Mesendoderm (in vitro differentiated cells): ENCODE results near the gene ZBTB34.
A peak's percentile ranks its signal among the peaks of the same experiment; 100 is the strongest.

Source experiments
- DNase-seq: peaks from one replicate; pipeline ENCODE4 v3.0.0; 2013
- H2AK5ac ChIP-seq: 2 replicates; pipeline ENCODE4 v1.6.1; 2013; ENCODE audit warnings: low read length, inconsistent platforms
- H2BK120ac ChIP-seq: 2 replicates; pipeline ENCODE4 v1.6.1; 2013; ENCODE audit warnings: low read depth, mild to moderate bottlenecking, low read length, moderate library complexity, mixed read lengths
- H2BK15ac ChIP-seq: replicated peaks from 2 replicates; pipeline ENCODE4 v1.6.1; 2013; ENCODE audit warnings: low read depth, mild to moderate bottlenecking, moderate library complexity
- H2BK5ac ChIP-seq: 2 replicates; pipeline ENCODE4 v1.6.1; 2013; ENCODE audit warnings: low read length, inconsistent platforms
- H3K18ac ChIP-seq: 2 replicates; pipeline ENCODE4 v1.6.1; 2013; ENCODE audit warnings: mild to moderate bottlenecking, low read length, mixed read lengths
- H3K23ac ChIP-seq: one replicate; pipeline ENCODE4 v1.6.1; 2013; ENCODE audit warnings: low read length
- H3K27ac ChIP-seq: 2 replicates; pipeline ENCODE4 v1.5.1; 2013; ENCODE audit warnings: low read depth, mild to moderate bottlenecking, inconsistent platforms, low read length, moderate library complexity
- H3K27me3 ChIP-seq: 2 replicates; pipeline ENCODE4 v1.6.1; 2013; ENCODE audit warnings: low read length, control low read depth, mild to moderate bottlenecking, inconsistent platforms; ENCODE audit not compliant: insufficient read depth, poor library complexity
- H3K36me3 ChIP-seq: 2 replicates; pipeline ENCODE4 v1.6.1; 2013; ENCODE audit warnings: low read length, inconsistent platforms; ENCODE audit not compliant: control insufficient read depth, insufficient read depth
- H3K4ac ChIP-seq: one replicate; pipeline ENCODE4 v1.6.1; 2013; ENCODE audit warnings: low read depth, mild to moderate bottlenecking, low read length, moderate library complexity
- H3K4me1 ChIP-seq: 2 replicates; pipeline ENCODE4 v1.6.1; 2013; ENCODE audit warnings: low read depth, low read length, inconsistent platforms; ENCODE audit not compliant: control insufficient read depth
- H3K4me2 ChIP-seq: 2 replicates; pipeline ENCODE4 v1.6.1; 2013; ENCODE audit warnings: low read length
- H3K4me3 ChIP-seq: 2 replicates; pipeline ENCODE4 v1.5.1; 2013; ENCODE audit warnings: mild to moderate bottlenecking, low read length
- H3K56ac ChIP-seq: one replicate; pipeline ENCODE4 v1.6.1; 2013; ENCODE audit warnings: low read length
- H3K79me1 ChIP-seq: 2 replicates; pipeline ENCODE4 v1.6.1; 2013; ENCODE audit warnings: low read length, inconsistent platforms
- H3K79me2 ChIP-seq: 2 replicates; pipeline ENCODE4 v1.6.1; 2013; ENCODE audit warnings: mild to moderate bottlenecking, low read length; ENCODE audit not compliant: control insufficient read depth, insufficient read depth
- H3K9ac ChIP-seq: 2 replicates; pipeline ENCODE4 v1.6.1; 2013; ENCODE audit warnings: low read length, inconsistent platforms
- H4K5ac ChIP-seq: one replicate; pipeline ENCODE4 v1.6.1; 2013; ENCODE audit warnings: low read length
- H4K8ac ChIP-seq: one replicate; pipeline ENCODE4 v1.6.1; 2013; ENCODE audit warnings: low read depth, mild to moderate bottlenecking, control low read depth, low read length, moderate library complexity
- WGBS: extraction: QIAGEN DNeasy Blood & Tissue Kit; methylation state at CpG from one replicate; pipeline ENCODE4 v1.1.7; 2013; ENCODE audit warnings: low lambda C conversion rate, missing lambda C conversion rate; ENCODE audit not compliant: insufficient coverage; ENCODE audit errors: extremely low coverage; 5-methylcytosine and 5-hydroxymethylcytosine counted together

The ZBTB34 gene

GRCh38 chr9:126915281-126915816 lies 54.9 kb downstream of the ZBTB34 start:
- Histone ChIP-seq H3K9ac (peak overlapping the region; percentile 34), H2AK5ac (no peak overlapping the region), H3K4ac (no peak overlapping the region), H3K79me2 (no peaks in the 10 kb centered on the region), H3K23ac (no peak overlapping the region), H4K5ac (no peak overlapping the region), H2BK5ac (no peak overlapping the region), H3K4me1 (no peaks in the 10 kb centered on the region), H2BK15ac (no peak overlapping the region), H3K18ac (no peak overlapping the region), H3K36me3 (no peaks in the 10 kb centered on the region), H3K4me3 (peak overlapping the region; percentile 16), H3K27ac (no peak overlapping the region), H3K56ac (no peak overlapping the region), H4K8ac (no peak overlapping the region), H3K4me2 (peak overlapping the region; percentile 42), H3K27me3 (no peaks in the 10 kb centered on the region), H2BK120ac (no peak overlapping the region), H3K79me1 (no peaks in the 10 kb centered on the region)
- DNase-seq: peak; percentile 53
- WGBS: no CpG with 5 or more reads among the region's 43 CpGs

- Histone ChIP-seq H3K27ac (no peak overlapping the region), H3K4me2 (peak overlapping the region; percentile 42), H2BK5ac (no peak overlapping the region), H3K23ac (no peak overlapping the region), H4K5ac (no peak overlapping the region), H3K27me3 (no peaks in the 10 kb centered on the region), H2AK5ac (no peak overlapping the region), H2BK120ac (no peak overlapping the region), H3K56ac (no peak overlapping the region), H3K4me3 (no peak overlapping the region), H2BK15ac (no peak overlapping the region), H3K18ac (no peak overlapping the region), H3K79me2 (no peaks in the 10 kb centered on the region), H3K4ac (no peak overlapping the region), H3K9ac (no peak overlapping the region), H3K36me3 (no peaks in the 10 kb centered on the region), H3K79me1 (no peaks in the 10 kb centered on the region), H3K4me1 (no peaks in the 10 kb centered on the region), H4K8ac (no peak overlapping the region)
- no peak for DNase-seq
- WGBS: no CpG with 5 or more reads among the region's 15 CpGs
Measured at GRCh38 chr9:126915846-126916543, 55.6 kb downstream of the ZBTB34 start.

DNA sequence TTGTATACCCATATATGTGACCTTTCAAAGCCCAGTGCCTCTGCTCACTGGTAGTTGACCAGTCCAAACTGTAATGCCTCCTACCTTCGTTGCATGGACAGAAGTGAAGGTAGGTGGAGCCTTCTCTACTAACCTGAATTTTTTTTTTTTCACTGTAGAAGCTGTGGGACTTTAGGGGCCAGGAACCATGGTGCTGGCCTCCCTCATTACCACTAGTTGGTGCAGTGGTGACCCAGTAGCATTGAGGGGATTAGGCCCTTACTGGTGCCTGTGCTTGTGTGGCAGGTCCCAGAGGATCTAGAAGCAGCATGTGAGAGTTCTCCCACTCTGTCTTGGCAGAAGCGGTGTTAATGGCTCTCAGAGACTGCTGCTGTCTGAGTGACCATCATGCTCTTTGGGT lies 56.5 kb downstream of the ZBTB34 start:
- Histone ChIP-seq H4K5ac (no peak overlapping the region), H3K4ac (no peak overlapping the region), H3K9ac (no peak overlapping the region), H3K4me2 (no peak overlapping the region), H3K18ac (no peak overlapping the region), H3K4me3 (no peak overlapping the region), H4K8ac (no peak overlapping the region), H3K79me1 (no peaks in the 10 kb centered on the region), H3K27me3 (no peaks in the 10 kb centered on the region), H3K23ac (no peak overlapping the region), H3K79me2 (no peaks in the 10 kb centered on the region), H3K27ac (no peak overlapping the region), H2AK5ac (no peak overlapping the region), H2BK120ac (no peak overlapping the region), H3K56ac (no peak overlapping the region), H2BK5ac (no peak overlapping the region), H3K4me1 (no peaks in the 10 kb centered on the region), H2BK15ac (no peak overlapping the region), H3K36me3 (no peaks in the 10 kb centered on the region)
- WGBS: no CpG with 5 or more reads among the region's 2 CpGs
- peak; percentile 67 for DNase-seq

DNA sequence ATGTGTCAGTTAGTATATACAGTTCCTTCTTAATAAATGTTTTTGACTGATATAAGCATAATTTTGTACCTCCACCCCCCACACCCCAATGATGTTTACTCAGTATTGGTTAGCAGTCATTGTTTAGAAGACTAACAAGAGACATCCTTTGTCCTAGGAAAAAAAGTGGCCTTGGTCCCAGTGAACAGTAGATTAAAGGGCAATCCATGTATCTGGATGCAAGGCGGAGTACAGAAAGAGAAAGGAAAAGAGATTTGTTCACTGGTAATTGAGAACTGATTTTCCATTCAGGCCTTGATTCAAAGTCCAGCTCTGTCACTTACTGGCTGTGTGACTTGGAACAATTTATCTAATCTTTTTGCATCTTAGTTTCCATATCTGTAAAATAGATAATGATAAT lies 58.8 kb downstream of the ZBTB34 start:
- Histone ChIP-seq H3K36me3 (no peaks in the 10 kb centered on the region), H3K4me2 (no peak overlapping the region), H4K8ac (no peak overlapping the region), H3K27ac (no peak overlapping the region), H2BK5ac (no peak overlapping the region), H2BK120ac (no peak overlapping the region), H3K27me3 (no peaks in the 10 kb centered on the region), H3K79me2 (no peaks in the 10 kb centered on the region), H3K23ac (no peak overlapping the region), H4K5ac (no peak overlapping the region), H3K56ac (no peak overlapping the region), H3K9ac (no peak overlapping the region), H3K4me1 (no peaks in the 10 kb centered on the region), H3K79me1 (no peaks in the 10 kb centered on the region), H2BK15ac (no peak overlapping the region), H2AK5ac (no peak overlapping the region), H3K18ac (no peak overlapping the region), H3K4me3 (no peak overlapping the region), H3K4ac (no peak overlapping the region)
- DNase-seq: no peak
- WGBS: no CpG with 5 or more reads among the region's 1 CpG

GRCh38 chr9:126925876-126926275 lies 65.4 kb downstream of the ZBTB34 start:
- DNase-seq: no peak

GRCh38 chr9:126926364-126926763 lies 65.9 kb downstream of the ZBTB34 start:
- Histone ChIP-seq H3K56ac (no peak overlapping the region), H3K79me1 (peaks cover 2% of the 10 kb centered on the region), H3K27me3 (no peaks in the 10 kb centered on the region), H3K4me3 (no peak overlapping the region), H3K4ac (no peak overlapping the region), H4K8ac (no peak overlapping the region), H3K79me2 (no peaks in the 10 kb centered on the region), H3K36me3 (no peaks in the 10 kb centered on the region), H3K23ac (peak overlapping the region; percentile 45), H4K5ac (no peak overlapping the region), H3K4me2 (no peak overlapping the region), H2BK5ac (no peak overlapping the region), H3K18ac (no peak overlapping the region), H2AK5ac (no peak overlapping the region), H3K9ac (no peak overlapping the region), H3K4me1 (no peaks in the 10 kb centered on the region), H2BK120ac (no peak overlapping the region), H2BK15ac (no peak overlapping the region), H3K27ac (no peak overlapping the region)
- no CpG with 5 or more reads among the region's 2 CpGs for WGBS
- DNase-seq: no peak

More at GRCh38 chr9:126925876-126926275, 65.4 kb downstream of the ZBTB34 start:
- Histone ChIP-seq H3K27me3 (no peaks in the 10 kb centered on the region), H4K8ac (no peak overlapping the region), H4K5ac (no peak overlapping the region), H3K4ac (no peak overlapping the region), H3K79me2 (no peaks in the 10 kb centered on the region), H3K4me2 (no peak overlapping the region), H3K79me1 (peaks cover 2% of the 10 kb centered on the region), H2BK15ac (no peak overlapping the region), H2AK5ac (no peak overlapping the region), H3K18ac (no peak overlapping the region), H2BK120ac (no peak overlapping the region), H2BK5ac (no peak overlapping the region), H3K4me1 (no peaks in the 10 kb centered on the region), H3K4me3 (no peak overlapping the region), H3K36me3 (no peaks in the 10 kb centered on the region), H3K9ac (no peak overlapping the region), H3K23ac (peak overlapping the region; percentile 45), H3K56ac (no peak overlapping the region), H3K27ac (no peak overlapping the region)
